Fibroblast of mammary gland (primary cell): ENCODE data around the gene PIK3AP1.

ENCODE experiments used
- DNase-seq: peaks from one replicate; pipeline ENCODE4 v3.0.0-alpha.2; 2010; ENCODE audit warnings: low read depth
- H3K4me3 ChIP-seq: 2 replicates; pipeline ENCODE4 v1.5.1; 2011; ENCODE audit warnings: low read depth, mild to moderate bottlenecking, low read length, moderate library complexity; ENCODE audit not compliant: control insufficient read depth
- CTCF ChIP-seq: conservative IDR thresholded peaks from 2 replicates; pipeline ENCODE4 v1.5.1; 2011; ENCODE audit warnings: low read depth, low read length, inconsistent platforms; ENCODE audit not compliant: control insufficient read depth, insufficient read depth

The PIK3AP1 gene

GRCh38 chr10:96714031-96714590 lies 6.2 kb downstream of the PIK3AP1 start:
- TF ChIP-seq CTCF = no peak
- peak; percentile 10 for DNase-seq
- H3K4me3 ChIP-seq = no peak overlapping the region

DNA sequence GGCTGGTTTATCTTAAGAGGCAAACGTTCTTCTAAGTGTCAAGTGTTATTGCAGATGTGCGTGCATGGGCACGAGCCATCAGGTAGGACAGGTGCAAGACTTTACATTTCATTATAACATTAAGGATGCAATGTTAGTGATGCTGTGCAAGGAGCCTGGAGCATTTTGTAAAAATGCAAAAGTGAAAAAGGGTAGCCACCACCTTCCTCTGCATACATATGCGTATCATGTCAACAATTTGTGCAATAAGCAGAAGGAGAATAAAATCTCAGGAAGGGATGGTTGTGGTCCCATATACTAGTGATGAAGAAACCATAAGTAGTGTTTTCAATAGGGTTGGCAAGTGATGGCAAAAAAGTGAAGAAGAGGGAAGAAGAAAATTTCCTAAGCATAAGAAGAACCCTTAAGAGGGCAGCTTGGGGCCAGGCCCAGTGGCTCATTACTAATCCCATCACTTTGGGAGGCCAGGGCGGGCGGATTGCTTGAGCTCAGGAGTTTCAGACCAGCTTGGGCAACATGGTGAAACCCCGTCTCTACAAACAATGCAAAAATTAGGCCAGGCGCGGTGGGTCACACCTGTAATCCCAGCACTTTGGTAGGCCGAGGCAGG lies 7.5 kb downstream of the PIK3AP1 start:
- DNase-seq = no peak
- no peak overlapping the region for H3K4me3 ChIP-seq
- TF ChIP-seq CTCF = no peak

DNA sequence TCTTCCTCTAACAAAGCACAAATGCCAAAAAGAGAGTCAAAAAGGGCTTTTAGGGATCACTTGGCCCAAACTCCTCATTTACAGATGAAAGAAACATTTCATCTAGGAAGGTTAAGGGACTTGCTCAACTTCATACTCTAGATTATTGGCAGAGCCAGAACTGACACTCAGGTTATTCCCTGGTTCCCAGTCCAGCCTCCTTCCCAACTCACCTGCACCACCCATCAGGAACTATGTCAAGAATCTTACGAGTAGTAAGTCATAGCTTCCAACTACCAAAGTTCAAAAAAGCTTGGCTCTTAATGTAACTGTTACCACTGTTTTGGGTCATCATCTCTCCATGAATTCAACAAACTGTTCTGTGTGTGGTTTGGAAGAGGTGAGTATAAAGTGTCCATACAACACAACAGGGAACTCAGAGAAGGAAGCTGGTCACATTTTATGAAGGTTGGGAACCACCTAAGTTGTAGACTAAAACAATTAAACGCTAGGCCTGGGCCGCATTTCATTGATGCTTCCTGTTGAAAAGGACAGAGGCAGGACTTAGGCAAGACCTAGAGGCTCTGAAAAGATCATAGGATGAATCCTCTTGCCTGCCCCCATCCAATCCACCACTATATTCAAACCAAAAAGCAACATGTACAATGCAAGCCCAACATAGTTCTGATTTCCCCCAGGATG lies 9.1 kb downstream of the PIK3AP1 start:
- DNase-seq = no peak
- TF ChIP-seq CTCF = no peak
- H3K4me3 ChIP-seq = no peak overlapping the region

DNA sequence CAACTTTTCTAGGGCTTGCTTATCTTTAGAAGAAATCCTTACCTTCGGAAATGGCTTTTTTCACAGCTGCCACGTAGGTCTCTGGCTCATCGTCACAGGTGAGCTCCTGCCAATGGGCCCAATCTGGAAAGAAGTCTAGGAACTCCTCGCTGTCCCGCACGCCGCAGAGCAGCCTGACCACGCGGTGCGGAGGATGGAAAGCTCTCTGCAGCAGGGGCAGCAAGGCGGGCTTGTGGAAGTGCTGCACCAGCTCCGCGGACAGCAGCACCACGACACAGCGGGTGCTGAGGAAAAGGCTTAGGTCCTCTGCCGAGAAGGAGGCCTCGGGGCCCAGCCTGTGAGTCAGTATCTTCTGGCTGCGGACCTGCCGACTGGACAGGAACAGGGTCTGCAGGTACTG lies 10.8 kb downstream of the PIK3AP1 start:
- TF ChIP-seq CTCF = no peak
- no peak overlapping the region for H3K4me3 ChIP-seq
- DNase-seq = no peak

GRCh38 chr10:96708996-96709395 lies 11.3 kb downstream of the PIK3AP1 start:
- no peak for DNase-seq
- TF ChIP-seq CTCF = no peak
- no peak overlapping the region for H3K4me3 ChIP-seq

- no peak for DNase-seq
- H3K4me3 ChIP-seq = no peak overlapping the region
- TF ChIP-seq CTCF = no peak
Measured at GRCh38 chr10:96708456-96708855, 11.9 kb downstream of the PIK3AP1 start.

GRCh38 chr10:96706331-96706853 lies 13.9 kb downstream of the PIK3AP1 start:
- DNase-seq = no peak
- no peak for TF ChIP-seq CTCF

More at GRCh38 chr10:96706331-96706853, 13.9 kb downstream of the PIK3AP1 start:
- H3K4me3 ChIP-seq = no peak overlapping the region
